Measurements from ENCODE around the gene TJP1. TPM values are rescaled to one million over a fixed set of nuclear protein-coding genes. Genes with fewer than 3 reads are reported as not detected.
"Not testable (repeated sequence)": the region's sequence is repeated elsewhere in the genome, so short reads cannot be mapped to it uniquely, and the experiment has no call there.

Gene TJP1
- total RNA-seq, 2 experiments from 2014 or later, result not detected

DNA sequence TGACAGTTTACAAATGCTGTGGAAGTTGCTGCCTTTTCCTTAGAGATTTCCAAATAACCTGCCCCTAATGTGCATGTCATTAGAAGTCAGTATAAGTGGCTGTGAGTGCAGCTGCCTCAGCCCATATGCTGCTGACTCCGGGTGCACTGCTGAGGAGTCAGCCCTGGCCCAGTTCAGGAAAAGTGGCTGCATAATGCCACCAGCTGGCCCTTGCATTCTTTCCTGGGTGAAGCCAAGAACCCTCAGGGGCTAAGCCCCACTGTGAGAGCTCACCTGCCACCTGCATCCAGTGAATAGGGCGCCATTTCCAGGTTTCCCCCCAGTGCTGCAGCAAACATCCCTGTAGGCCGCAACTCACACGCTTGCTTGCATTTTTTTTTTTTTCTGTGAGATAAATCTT lies 139.9 kb downstream of the TJP1 start:
- H3K27ac Mint-ChIP-seq, result no peak overlapping the region
- no peak overlapping the region for H3K4me3 Mint-ChIP-seq
- H3K9me3 Mint-ChIP-seq, result no peaks in the 10 kb centered on the region
- peaks cover 17% of the 10 kb centered on the region for H3K27me3 Mint-ChIP-seq
- no peak for DNase-seq
- no peaks in the 10 kb centered on the region for H3K4me1 Mint-ChIP-seq
- no peaks in the 10 kb centered on the region for H3K36me3 Mint-ChIP-seq

DNA sequence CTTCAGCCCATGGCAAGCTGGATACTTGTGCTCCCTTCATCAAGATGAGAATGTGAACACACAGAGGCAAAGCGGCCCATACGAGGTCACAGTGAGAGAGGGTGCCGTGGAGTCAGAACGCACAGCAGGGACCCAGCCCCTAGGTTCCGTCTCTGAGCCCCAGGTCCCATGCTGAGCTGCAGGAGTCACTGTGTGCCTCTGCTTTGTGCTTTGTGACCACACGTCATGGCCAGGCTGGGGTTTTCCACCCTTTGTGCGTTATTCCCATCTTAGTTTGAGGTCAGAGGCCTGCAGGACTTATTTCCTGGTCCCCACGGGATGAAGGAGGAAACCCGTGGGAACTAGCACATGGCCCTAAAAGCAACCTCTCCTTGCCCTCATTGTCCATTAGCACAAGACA lies 140.3 kb downstream of the TJP1 start:
- no peaks in the 10 kb centered on the region for H3K4me1 Mint-ChIP-seq
- H3K27me3 Mint-ChIP-seq, result peaks cover 21% of the 10 kb centered on the region
- DNase-seq, result no peak
- H3K36me3 Mint-ChIP-seq, result no peaks in the 10 kb centered on the region
- no peaks in the 10 kb centered on the region for H3K9me3 Mint-ChIP-seq
- no peak overlapping the region for H3K27ac Mint-ChIP-seq
- H3K4me3 Mint-ChIP-seq, result no peak overlapping the region

GRCh38 chr15:29681166-29681845 lies 141.0 kb downstream of the TJP1 start:
- H3K36me3 Mint-ChIP-seq, result no peaks in the 10 kb centered on the region
- no peak for DNase-seq
- H3K4me1 Mint-ChIP-seq, result no peaks in the 10 kb centered on the region
- peaks cover 21% of the 10 kb centered on the region for H3K27me3 Mint-ChIP-seq
- no peaks in the 10 kb centered on the region for H3K9me3 Mint-ChIP-seq
- H3K27ac Mint-ChIP-seq, result no peak overlapping the region
- H3K4me3 Mint-ChIP-seq, result no peak overlapping the region

- no peak overlapping the region for H3K4me3 Mint-ChIP-seq
- peaks cover 26% of the 10 kb centered on the region for H3K27me3 Mint-ChIP-seq
- DNase-seq, result no peak
- no peaks in the 10 kb centered on the region for H3K4me1 Mint-ChIP-seq
- H3K9me3 Mint-ChIP-seq, result no peaks in the 10 kb centered on the region
- H3K36me3 Mint-ChIP-seq, result no peaks in the 10 kb centered on the region
- H3K27ac Mint-ChIP-seq, result no peak overlapping the region
Measured at GRCh38 chr15:29680465-29681165, 141.7 kb downstream of the TJP1 start.

DNA sequence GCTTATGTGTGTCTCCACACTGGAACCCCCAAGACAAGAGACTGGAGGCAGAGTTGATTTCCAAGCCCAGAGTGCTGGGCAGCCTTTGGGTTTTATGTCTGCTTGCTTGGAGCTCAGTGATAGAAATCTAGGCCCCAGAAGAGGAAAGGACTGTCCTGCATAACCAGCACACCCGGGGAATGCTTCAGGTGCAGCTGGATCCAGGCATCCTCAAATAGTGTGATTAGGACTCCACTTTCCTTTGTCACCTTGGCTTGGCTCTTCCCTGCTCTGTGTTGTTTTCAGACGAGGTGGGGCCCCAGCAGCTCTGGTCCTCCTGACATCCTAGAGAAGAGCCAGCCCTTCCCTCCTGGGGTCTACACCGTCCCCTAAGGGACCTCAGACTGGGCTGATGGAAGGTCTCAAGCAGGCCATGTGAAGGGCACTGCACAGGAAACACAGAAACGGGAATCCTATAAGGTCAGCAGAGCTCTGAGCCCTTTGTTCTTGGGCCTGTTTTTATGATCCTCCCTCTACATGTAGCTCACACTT lies 143.7 kb downstream of the TJP1 start:
- Mint-ChIP-seq H3K27me3 (peaks cover 36% of the 10 kb centered on the region), H3K36me3 (no peaks in the 10 kb centered on the region), H3K4me1 (no peaks in the 10 kb centered on the region), H3K4me3 (no peak overlapping the region), H3K9me3 (no peaks in the 10 kb centered on the region), H3K27ac (no peak overlapping the region)
- no peak for DNase-seq

- no peaks in the 10 kb centered on the region for H3K4me1 Mint-ChIP-seq
- H3K36me3 Mint-ChIP-seq, result no peaks in the 10 kb centered on the region
- no peak overlapping the region for H3K27ac Mint-ChIP-seq
- H3K9me3 Mint-ChIP-seq, result no peaks in the 10 kb centered on the region
- H3K27me3 Mint-ChIP-seq, result peaks cover 42% of the 10 kb centered on the region
- no peak for DNase-seq
- no peak overlapping the region for H3K4me3 Mint-ChIP-seq
Measured at GRCh38 chr15:29677871-29678461, 144.3 kb downstream of the TJP1 start.

GRCh38 chr15:29677455-29677854 lies 144.8 kb downstream of the TJP1 start:
- Mint-ChIP-seq H3K4me1 (no peaks in the 10 kb centered on the region), H3K9me3 (no peaks in the 10 kb centered on the region), H3K27me3 (peaks cover 46% of the 10 kb centered on the region), H3K36me3 (no peaks in the 10 kb centered on the region), H3K4me3 (no peak overlapping the region), H3K27ac (no peak overlapping the region)
- DNase-seq, result no peak

DNA sequence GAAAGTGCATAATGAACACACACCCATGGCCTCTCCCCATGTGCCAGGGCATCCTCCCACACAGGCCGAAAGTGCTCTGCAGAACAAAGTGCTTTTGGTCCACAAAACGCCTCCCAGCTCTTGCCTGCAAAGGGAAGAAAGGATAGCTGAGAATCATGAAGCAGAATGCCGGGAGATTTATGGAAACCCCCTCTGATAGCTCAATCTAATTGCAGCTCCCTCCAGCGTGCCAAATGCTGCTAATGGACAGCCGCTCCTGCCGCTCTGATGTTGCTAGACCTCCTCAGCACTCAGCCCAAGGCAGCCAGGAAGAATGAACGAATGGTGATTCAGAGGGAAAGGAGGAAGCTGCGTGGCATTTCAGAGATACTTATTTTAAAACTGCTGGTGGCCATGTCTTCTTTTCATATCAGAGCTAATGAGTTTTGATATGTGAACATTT lies 145.3 kb downstream of the TJP1 start:
- no peaks in the 10 kb centered on the region for H3K4me1 Mint-ChIP-seq
- H3K4me3 Mint-ChIP-seq, result no peak overlapping the region
- H3K36me3 Mint-ChIP-seq, result no peaks in the 10 kb centered on the region
- no peaks in the 10 kb centered on the region for H3K9me3 Mint-ChIP-seq
- H3K27ac Mint-ChIP-seq, result no peak overlapping the region
- DNase-seq, result no peak
- peaks cover 48% of the 10 kb centered on the region for H3K27me3 Mint-ChIP-seq

DNA sequence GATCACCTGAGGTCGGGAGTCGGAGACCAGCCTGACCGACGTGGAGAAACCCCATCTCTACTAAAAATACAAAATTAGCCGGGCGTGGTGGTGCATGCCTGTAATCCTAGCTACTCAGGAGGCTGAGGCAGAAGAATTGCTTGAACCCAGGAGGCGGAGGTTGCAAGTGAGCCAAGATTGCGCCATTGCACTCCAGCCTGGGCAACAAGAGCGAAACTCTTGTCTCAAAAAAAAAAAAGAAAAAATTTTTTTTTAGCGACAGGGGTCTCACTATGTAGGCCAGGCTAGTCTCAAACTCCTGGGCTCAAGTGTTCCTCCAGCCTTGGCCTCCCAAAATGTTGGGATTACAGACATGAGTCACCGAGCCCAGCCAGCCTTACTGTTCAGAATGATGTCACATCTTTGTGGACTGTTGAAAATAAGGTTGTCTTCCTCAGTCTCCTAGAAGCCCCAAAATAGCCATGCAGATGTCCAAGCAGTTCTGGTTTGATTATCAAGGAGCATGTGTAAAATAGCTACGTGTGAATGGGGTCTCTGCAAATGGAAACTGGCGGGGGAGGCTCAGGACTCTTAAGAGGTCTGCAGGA lies 145.8 kb downstream of the TJP1 start:
- H3K36me3 Mint-ChIP-seq, H3K4me1 Mint-ChIP-seq, H3K27ac Mint-ChIP-seq, H3K9me3 Mint-ChIP-seq, DNase-seq, H3K4me3 Mint-ChIP-seq: not testable (repeated sequence)
- peaks cover 48% of the 10 kb centered on the region for H3K27me3 Mint-ChIP-seq

GRCh38 chr15:29675791-29676301 lies 146.4 kb downstream of the TJP1 start:
- Mint-ChIP-seq H3K4me1 (no peaks in the 10 kb centered on the region), H3K27ac (no peak overlapping the region), H3K27me3 (peaks cover 49% of the 10 kb centered on the region), H3K36me3 (no peaks in the 10 kb centered on the region), H3K9me3 (no peaks in the 10 kb centered on the region), H3K4me3 (no peak overlapping the region)
- no peak for DNase-seq

DNA sequence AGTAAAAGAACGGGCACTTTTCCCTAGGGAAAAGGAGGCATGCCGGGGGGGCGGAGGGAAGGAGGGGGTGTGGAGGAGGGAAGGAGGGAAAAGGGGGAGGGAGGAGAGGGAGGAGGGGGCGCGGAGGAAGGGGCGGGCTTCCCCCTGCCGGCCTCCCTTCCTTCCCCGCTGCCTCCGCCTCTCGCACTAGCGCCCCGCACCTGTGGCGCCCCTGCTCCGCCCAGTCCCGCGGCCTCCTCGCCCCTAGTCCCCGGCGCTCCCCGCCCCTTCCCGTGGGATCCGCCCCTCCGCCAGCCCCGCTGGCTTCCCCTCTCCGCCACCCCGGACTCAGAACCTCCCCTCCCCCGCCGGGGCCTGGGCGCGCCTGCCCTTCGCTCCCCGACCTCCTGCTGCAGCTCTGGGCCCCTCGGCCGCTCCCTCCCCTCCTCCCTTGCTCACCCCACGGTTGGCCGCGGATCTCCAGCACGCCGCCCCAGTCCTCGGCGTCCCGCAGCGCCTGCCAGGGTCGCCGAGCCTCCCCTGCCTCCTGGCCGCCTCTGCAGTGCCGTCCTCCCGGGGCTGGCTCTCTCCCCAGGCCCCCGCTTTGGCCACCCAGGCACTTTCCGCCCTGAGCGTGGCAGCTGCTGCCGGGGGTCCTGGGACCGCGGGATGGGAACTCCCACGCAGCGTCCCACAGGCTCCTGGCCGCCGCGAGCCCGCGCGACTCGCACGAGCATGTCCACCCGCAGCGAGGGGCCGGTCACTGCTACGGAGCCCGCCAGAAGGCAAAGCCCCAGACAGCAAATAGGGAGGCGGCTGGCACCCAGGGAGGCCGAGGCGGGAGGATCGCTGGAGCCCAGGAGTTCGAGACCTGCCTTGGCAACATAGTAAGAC lies 147.4 kb downstream of the TJP1 start:
- no peak for DNase-seq
- H3K27ac Mint-ChIP-seq, result no peak overlapping the region
- no peaks in the 10 kb centered on the region for H3K9me3 Mint-ChIP-seq
- peaks cover 54% of the 10 kb centered on the region for H3K27me3 Mint-ChIP-seq
- H3K4me1 Mint-ChIP-seq, result no peaks in the 10 kb centered on the region
- no peaks in the 10 kb centered on the region for H3K36me3 Mint-ChIP-seq
- no peak overlapping the region for H3K4me3 Mint-ChIP-seq

- Mint-ChIP-seq H3K27ac (no peak overlapping the region), H3K36me3 (no peaks in the 10 kb centered on the region), H3K9me3 (no peaks in the 10 kb centered on the region), H3K4me3 (no peak overlapping the region), H3K27me3 (peaks cover 57% of the 10 kb centered on the region), H3K4me1 (no peaks in the 10 kb centered on the region)
- DNase-seq, result no peak
Measured at GRCh38 chr15:29672923-29673809, 149.1 kb downstream of the TJP1 start.

GRCh38 chr15:29672446-29672845 lies 149.8 kb downstream of the TJP1 start:
- Mint-ChIP-seq H3K36me3 (no peaks in the 10 kb centered on the region), H3K9me3 (no peaks in the 10 kb centered on the region), H3K4me3 (no peak overlapping the region), H3K27me3 (peaks cover 52% of the 10 kb centered on the region), H3K27ac (no peak overlapping the region), H3K4me1 (no peaks in the 10 kb centered on the region)
- no peak for DNase-seq

- not testable (repeated sequence) for H3K4me1 Mint-ChIP-seq
- peaks cover 48% of the 10 kb centered on the region for H3K27me3 Mint-ChIP-seq
Measured at GRCh38 chr15:29672046-29672445, 150.2 kb downstream of the TJP1 start.

More at GRCh38 chr15:29672046-29672445, 150.2 kb downstream of the TJP1 start:
- H3K4me3 Mint-ChIP-seq, H3K36me3 Mint-ChIP-seq, DNase-seq, H3K27ac Mint-ChIP-seq, H3K9me3 Mint-ChIP-seq: not testable (repeated sequence)
